ENCODE results near the gene GON4L.
"Not testable (repeated sequence)": the region's sequence is repeated elsewhere in the genome, so short reads cannot be mapped to it uniquely, and the experiment has no call there.

The GON4L gene

GRCh38 chr1:155812878-155813277, 44.1 kb downstream of the GON4L start:
- DNase-seq = no peak

GRCh38 chr1:155809088-155809487, 47.9 kb downstream of the GON4L start:
- no peak for DNase-seq

- no peak for DNase-seq
Observed at GRCh38 chr1:155801149-155801548, 55.9 kb downstream of the GON4L start.

GRCh38 chr1:155795618-155796017, 61.4 kb downstream of the GON4L start:
- DNase-seq = not testable (repeated sequence)

- DNase-seq = no peak
Observed at GRCh38 chr1:155794605-155795245, 62.3 kb downstream of the GON4L start.

GRCh38 chr1:155793213-155793612, 63.8 kb downstream of the GON4L start:
- no peak for DNase-seq

- no peak for DNase-seq
Observed at GRCh38 chr1:155777582-155777981, 79.4 kb downstream of the GON4L start.

- no peak for DNase-seq
Observed at GRCh38 chr1:155776414-155776813, 80.6 kb downstream of the GON4L start.

- no peak for DNase-seq
Observed at GRCh38 chr1:155773221-155773620, 83.8 kb downstream of the GON4L start.

GRCh38 chr1:155769257-155769656, 87.8 kb downstream of the GON4L start:
- no peak for DNase-seq

- DNase-seq = not testable (repeated sequence)
Observed at GRCh38 chr1:155767399-155767989, 89.5 kb downstream of the GON4L start.

GRCh38 chr1:155763989-155764388, 93.0 kb downstream of the GON4L start:
- not testable (repeated sequence) for DNase-seq

- DNase-seq = not testable (repeated sequence)
Observed at GRCh38 chr1:155763090-155763815, 93.8 kb downstream of the GON4L start.

- no peak for DNase-seq
Observed at GRCh38 chr1:155761736-155762405, 95.1 kb downstream of the GON4L start.

- DNase-seq = no peak
Observed at GRCh38 chr1:155760751-155761475, 96.1 kb downstream of the GON4L start.

GRCh38 chr1:155759966-155760630, 96.9 kb downstream of the GON4L start:
- DNase-seq = no peak

- DNase-seq = not testable (repeated sequence)
Observed at GRCh38 chr1:155759017-155759416, 98.0 kb downstream of the GON4L start.

GRCh38 chr1:155748141-155748540, 108.9 kb downstream of the GON4L start:
- DNase-seq = not testable (repeated sequence)

- DNase-seq = not testable (repeated sequence)
Observed at GRCh38 chr1:155747586-155747985, 109.4 kb downstream of the GON4L start.

GRCh38 chr1:155745284-155746228, 111.5 kb downstream of the GON4L start:
- DNase-seq = peak; percentile 93

GRCh38 chr1:155744711-155745283, 112.2 kb downstream of the GON4L start:
- no peak for DNase-seq
